H1 (cell line): ENCODE measurements around the gene PDE4B. TPM values are rescaled to one million over a fixed set of nuclear protein-coding genes. Genes with fewer than 3 reads are reported as not detected.

Experiments
- CTCF ChIA-PET: fragments of 300-600 bp; sonication (Branson Sonifier 250); formaldehyde crosslinking; loops from one replicate; lab custom pipeline; 2021; ENCODE audit not compliant: partially characterized antibody; lab: Charles Lee
- POLR2A ChIA-PET: fragments of 300-600 bp; sonication (Branson Sonifier 250); formaldehyde crosslinking; loops from one replicate; lab custom pipeline; 2021; ENCODE audit warnings: inconsistent platforms; ENCODE audit not compliant: partially characterized antibody; lab: Charles Lee
- DNase-seq, 2 experiments: peaks; one replicate each; pipeline versions ENCODE4 v3.0.0 to v3.0.0-alpha.2; 2010 to 2022; ENCODE audit warnings: low spot score in 2 of 2, low read depth in 1 of 2, mixed read lengths in 1 of 2
- FAIRE-seq: peaks from 2 replicates; lab custom pipeline; 2011; peaks lifted over from hg19 to GRCh38; lab: Jason Lieb, UNC
- H2AFZ ChIP-seq: 2 replicates; pipeline ENCODE4 v1.8.1; 2012; ENCODE audit warnings: low read length, inconsistent platforms
- H2AK5ac ChIP-seq: 2 replicates; pipeline ENCODE4 v1.6.1; 2013; ENCODE audit warnings: low read depth, low read length
- H2BK120ac ChIP-seq: replicated peaks from 2 replicates; pipeline ENCODE3; 2013; ENCODE audit warnings: low read depth, low read length, inconsistent platforms
- H2BK12ac ChIP-seq: 2 replicates; pipeline ENCODE4 v1.6.1; 2013; ENCODE audit warnings: low read depth, low read length
- H2BK15ac ChIP-seq: 2 replicates; pipeline ENCODE4 v1.6.1; 2013; ENCODE audit warnings: low read length
- H2BK20ac ChIP-seq: 2 replicates; pipeline ENCODE4 v1.6.1; 2013; ENCODE audit warnings: low read length
- H2BK5ac ChIP-seq: 2 replicates; pipeline ENCODE4 v1.6.1; 2013; ENCODE audit warnings: low read depth, low read length
- H3K14ac ChIP-seq: 2 replicates; pipeline ENCODE4 v1.6.1; 2013; ENCODE audit warnings: inconsistent platforms; ENCODE audit not compliant: insufficient read length
- H3K18ac ChIP-seq: 2 replicates; pipeline ENCODE4 v1.6.1; 2013; ENCODE audit warnings: low read length; ENCODE audit errors: extremely low read depth
- H3K23ac ChIP-seq: 2 replicates; pipeline ENCODE4 v1.6.1; 2013; ENCODE audit warnings: inconsistent platforms; ENCODE audit not compliant: insufficient read length
- H3K23me2 ChIP-seq: 2 replicates; pipeline ENCODE4 v1.6.1; 2013; ENCODE audit warnings: low read depth, low read length
- H3K27ac ChIP-seq: 2 replicates; pipeline ENCODE4 v1.6.1; 2011; ENCODE audit warnings: low read depth, low read length, inconsistent platforms
- H3K27me3 ChIP-seq, 4 experiments: replicated peaks in 1 of 4; 1 replicate in 1 of 4; 2 replicates in 3 of 4; pipeline versions ENCODE4 v1.6.1 to v1.8.1; 2011 to 2013; ENCODE audit warnings: low read length in 3 of 4, mild to moderate bottlenecking in 3 of 4, inconsistent platforms in 2 of 4, mixed read lengths in 2 of 4, moderate library complexity in 1 of 4; ENCODE audit not compliant: control insufficient read depth in 3 of 4, insufficient read depth in 3 of 4; ENCODE audit errors: extremely low read depth in 1 of 4
- H3K36me3 ChIP-seq, 4 experiments: 2 replicates each; pipeline versions ENCODE4 v1.6.1 to v1.8.1; 2011 to 2013; ENCODE audit warnings: mild to moderate bottlenecking in 4 of 4, low read length in 3 of 4, moderate library complexity in 2 of 4, control low read depth in 1 of 4, inconsistent platforms in 1 of 4; ENCODE audit not compliant: insufficient read depth in 4 of 4, control insufficient read depth in 2 of 4
- H3K4ac ChIP-seq: replicated peaks from 2 replicates; pipeline ENCODE3; 2013; ENCODE audit warnings: low read length, low read depth, mixed read lengths, inconsistent platforms; ENCODE audit not compliant: insufficient read length
- H3K4me1 ChIP-seq, 4 experiments: replicated peaks in 1 of 4; 1 replicate in 1 of 4; 2 replicates in 3 of 4; pipeline versions ENCODE4 v1.6.1 to v1.8.1; 2011 to 2013; ENCODE audit warnings: low read length in 3 of 4, inconsistent platforms in 2 of 4, mixed read lengths in 1 of 4; ENCODE audit not compliant: insufficient read depth in 4 of 4, control insufficient read depth in 3 of 4
- H3K4me2 ChIP-seq, 2 experiments: 2 replicates each; pipeline versions ENCODE4 v1.6.1 to v1.8.1; 2011 to 2013; ENCODE audit warnings: low read depth in 2 of 2, low read length in 2 of 2, control low read depth in 1 of 2, inconsistent platforms in 1 of 2, mild to moderate bottlenecking in 1 of 2; ENCODE audit not compliant: insufficient read depth in 1 of 2
- H3K4me3 ChIP-seq, 4 experiments: fragments of 200-600, 300-600 bp in 1 of 4; sonication (generic), shearing (Covaris generic), sonication (Bioruptor Twin) in 1 of 4; 2 replicates each; pipeline versions ENCODE4 v1.5.1 to v1.8.1; 2011 to 2016; ENCODE audit warnings: low read length in 4 of 4, low read depth in 3 of 4, control low read depth in 2 of 4, inconsistent platforms in 2 of 4, mild to moderate bottlenecking in 2 of 4, mixed read lengths in 1 of 4, moderate library complexity in 1 of 4; ENCODE audit not compliant: insufficient read depth in 2 of 4; ENCODE audit errors: extremely low read depth in 1 of 4
- H3K56ac ChIP-seq: replicated peaks from 2 replicates; pipeline ENCODE3; 2013; ENCODE audit warnings: low read depth, mild to moderate bottlenecking, mixed read lengths, low read length, inconsistent platforms; ENCODE audit not compliant: insufficient read length
- H3K79me1 ChIP-seq: 2 replicates; pipeline ENCODE4 v1.6.1; 2013; ENCODE audit warnings: low read depth, low read length, control low read depth
- H3K79me2 ChIP-seq, 2 experiments: 2 replicates each; pipeline versions ENCODE4 v1.6.1 to v1.8.1; 2012 to 2013; ENCODE audit warnings: low read length in 2 of 2, mild to moderate bottlenecking in 2 of 2, inconsistent platforms in 1 of 2; ENCODE audit not compliant: insufficient read depth in 2 of 2, control insufficient read depth in 1 of 2
- H3K9ac ChIP-seq, 4 experiments: replicated peaks in 1 of 4; 1 replicate in 1 of 4; 2 replicates in 3 of 4; pipeline versions ENCODE4 v1.6.1 to v1.8.1; 2011 to 2013; ENCODE audit warnings: low read depth in 3 of 4, low read length in 3 of 4, control low read depth in 2 of 4, mild to moderate bottlenecking in 2 of 4, moderate library complexity in 2 of 4, inconsistent platforms in 1 of 4; ENCODE audit errors: extremely low read depth in 1 of 4
- H3K9me3 ChIP-seq, 2 experiments: 2 replicates each; pipeline versions ENCODE4 v1.6.1 to v1.8.1; 2012 to 2013; ENCODE audit warnings: mild to moderate bottlenecking in 2 of 2, moderate library complexity in 2 of 2, control low read depth in 1 of 2, inconsistent platforms in 1 of 2, low read depth in 1 of 2, low read length in 1 of 2, mixed read lengths in 1 of 2; ENCODE audit not compliant: insufficient read depth in 2 of 2
- H4K20me1 ChIP-seq, 2 experiments: replicated peaks in 1 of 2; 2 replicates each; pipeline versions ENCODE3 to v1.8.1; 2011 to 2013; ENCODE audit warnings: inconsistent platforms in 2 of 2, low read length in 2 of 2, mild to moderate bottlenecking in 1 of 2; ENCODE audit not compliant: insufficient read depth in 2 of 2, control insufficient read depth in 1 of 2
- H4K5ac ChIP-seq: 2 replicates; pipeline ENCODE4 v1.6.1; 2013; ENCODE audit warnings: low read length, low read depth, mixed read lengths, inconsistent platforms; ENCODE audit not compliant: insufficient read length
- H4K8ac ChIP-seq: 2 replicates; pipeline ENCODE4 v1.8.0; 2013; ENCODE audit warnings: mild to moderate bottlenecking, moderate library complexity, low read length, inconsistent platforms; ENCODE audit not compliant: insufficient read depth; ENCODE audit errors: extremely low read depth
- H4K91ac ChIP-seq: replicated peaks from 2 replicates; pipeline ENCODE3; 2013; ENCODE audit warnings: low read length, mixed read lengths, inconsistent platforms; ENCODE audit not compliant: insufficient read length
- CBX5 ChIP-seq: fragments of 300-800, 300-1000 bp; sonication (generic); IDR thresholded peaks from 2 replicates; pipeline ENCODE4 v1.7.1; 2016; ENCODE audit warnings: antibody characterized with exemption, low read length, low read depth
- CEBPB ChIP-seq: IDR thresholded peaks from 2 replicates; pipeline ENCODE4 v1.6.1; 2012; ENCODE audit warnings: low read depth, low read length
- CHD1 ChIP-seq: IDR thresholded peaks from 2 replicates; pipeline ENCODE4 v1.6.1; 2012; ENCODE audit warnings: low read depth, low read length, improper control_type of control experiment
- CREB1 ChIP-seq: IDR thresholded peaks from 2 replicates; pipeline ENCODE4 v1.6.1; 2012; ENCODE audit warnings: inconsistent platforms
- JUN ChIP-seq: IDR thresholded peaks from 2 replicates; pipeline ENCODE4 v1.6.1; 2011; ENCODE audit warnings: low read depth, mild to moderate bottlenecking, improper control_type of control experiment, low read length
- KDM1A ChIP-seq: fragments of 200-600, 300-600 bp; sonication (generic); IDR thresholded peaks from 2 replicates; pipeline ENCODE4 v1.7.1; 2016; ENCODE audit warnings: mild to moderate bottlenecking, low read length, borderline replicate concordance
- NANOG ChIP-seq: IDR thresholded peaks from 2 replicates; pipeline ENCODE4 v1.6.1; 2011; ENCODE audit warnings: low read length, low read depth, mild to moderate bottlenecking, inconsistent platforms; ENCODE audit not compliant: insufficient read depth, poor library complexity, severe bottlenecking
- PHF8 ChIP-seq: fragments of 200-600 bp; sonication (generic); conservative IDR thresholded peaks from 2 replicates; pipeline ENCODE4 v1.7.1; 2012; ENCODE audit warnings: low read depth, mild to moderate bottlenecking, inconsistent platforms, low read length, moderate library complexity
- RNF2 ChIP-seq: fragments of 200-900, 300-1000 bp; sonication (generic); IDR thresholded peaks from 2 replicates; pipeline ENCODE4 v1.7.1; 2016; ENCODE audit warnings: borderline replicate concordance, low read depth, mild to moderate bottlenecking, antibody characterized with exemption, low read length; ENCODE audit not compliant: poor library complexity, severe bottlenecking; ENCODE audit errors: missing control alignments
- SIX5 ChIP-seq: IDR thresholded peaks from 2 replicates; pipeline ENCODE4 v1.6.1; 2011; ENCODE audit warnings: mild to moderate bottlenecking, low read depth, low read length
- SP4 ChIP-seq: IDR thresholded peaks from 2 replicates; pipeline ENCODE4 v1.6.1; 2012; ENCODE audit warnings: low read length, inconsistent platforms
- TAF7 ChIP-seq: optimal IDR thresholded peaks from 2 replicates; pipeline ENCODE3; 2011; ENCODE audit warnings: low read depth, mild to moderate bottlenecking, inconsistent platforms, low read length, moderate library complexity, borderline replicate concordance
- TEAD4 ChIP-seq: IDR thresholded peaks from 2 replicates; pipeline ENCODE4 v1.6.1; 2012; ENCODE audit warnings: low read depth, low read length, inconsistent platforms, mixed read lengths
- WGBS, 2 experiments: shearing (Covaris generic) in 1 of 2; methylation state at CpG; one replicate each; pipeline versions ENCODE4 v1.1.6 to v1.1.7; 2013 to 2015; ENCODE audit warnings: low lambda C conversion rate in 2 of 2, mixed read lengths in 2 of 2, inconsistent platforms in 1 of 2, low coverage in 1 of 2, missing lambda C conversion rate in 1 of 2; ENCODE audit not compliant: insufficient replicate concordance in 2 of 2, insufficient coverage in 1 of 2, insufficient read length in 1 of 2; ENCODE audit errors: extremely low coverage in 1 of 2, missing lambda C conversion rate in 1 of 2; 5-methylcytosine and 5-hydroxymethylcytosine counted together
- polyA plus RNA-seq, 7 experiments: library from polyadenylated mRNA; depleted of rRNA in 3 of 7; stranded (reverse) in 5 of 7; unstranded in 2 of 7; fragments of >200 nt in 5 of 7; fragments of 200-250 nt in 2 of 7; gene quantifications; 1 replicate in 5 of 7; 2 replicates in 1 of 7; 4 replicates in 1 of 7; pipeline versions ENCODE4 v1.2.1 to v1.2.3, GENCODE V29; 2011 to 2013; ENCODE audit warnings: missing spikeins in 2 of 7, mixed read lengths in 2 of 7
- total RNA-seq: library from RNA; stranded (reverse); fragmentation: NEBNext Ultra II Directional; extraction: Animal tissue kit (Norgen Biotek cat#: 25700); gene quantifications from 2 replicates; pipeline ENCODE4 v1.2.1, GENCODE V29; 2021
- TF ChIP-seq, protein P1 (sequence below): IDR thresholded peaks from 2 replicates; pipeline ENCODE4 v1.6.1; 2012; ENCODE audit warnings: inconsistent platforms

The PDE4B gene
- total and polyA plus RNA-seq, 2 of the 8 experiments (the other 6 are each of a cell fraction or from before 2014, with no cell fraction given): 5.0 to 15.1 TPM

DNA sequence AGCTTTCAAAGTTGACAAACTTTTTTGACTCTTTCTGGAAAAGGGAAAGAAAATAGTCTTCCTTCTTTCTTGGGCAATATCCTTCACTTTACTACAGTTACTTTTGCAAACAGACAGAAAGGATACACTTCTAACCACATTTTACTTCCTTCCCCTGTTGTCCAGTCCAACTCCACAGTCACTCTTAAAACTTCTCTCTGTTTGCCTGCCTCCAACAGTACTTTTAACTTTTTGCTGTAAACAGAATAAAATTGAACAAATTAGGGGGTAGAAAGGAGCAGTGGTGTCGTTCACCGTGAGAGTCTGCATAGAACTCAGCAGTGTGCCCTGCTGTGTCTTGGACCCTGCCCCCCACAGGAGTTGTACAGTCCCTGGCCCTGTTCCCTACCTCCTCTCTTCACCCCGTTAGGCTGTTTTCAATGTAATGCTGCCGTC, 580.5 kb downstream of the PDE4B start:
- H4K8ac ChIP-seq: no peak overlapping the region
- H3K4ac ChIP-seq: no peak overlapping the region
- no peaks in the 10 kb centered on the region for H3K79me2 ChIP-seq
- no peak overlapping the region for H3K4me2 ChIP-seq
- FAIRE-seq (no peak), DNase-seq (no peak)
- ChIA-PET CTCF (interaction anchor here (1.5 to 1.7 kb wide), 2 partner anchors 8 to 12 kb away, joined by 3 to 4 read pairs; no protein-coding TSS in a partner anchor), POLR2A (interaction anchor here (0.7 kb wide), 1 partner anchor 13 kb away, joined by 3 read pairs; no protein-coding TSS in a partner anchor)
- no peak overlapping the region for H4K5ac ChIP-seq
- H3K56ac ChIP-seq: no peak overlapping the region
- no peak overlapping the region for H3K23ac ChIP-seq
- H2BK12ac ChIP-seq: no peak overlapping the region
- H2BK5ac ChIP-seq: no peak overlapping the region
- H3K9me3 ChIP-seq: no peaks in the 10 kb centered on the region
- H2BK15ac ChIP-seq: no peak overlapping the region
- H4K91ac ChIP-seq: no peak overlapping the region
- no peak overlapping the region for H3K9ac ChIP-seq
- H4K20me1 ChIP-seq: no peaks in the 10 kb centered on the region
- no peak overlapping the region for H2BK120ac ChIP-seq
- H3K27me3 ChIP-seq: no peaks in the 10 kb centered on the region
- no peak overlapping the region for H3K27ac ChIP-seq
- H3K4me3 ChIP-seq: no peak overlapping the region
- no peak overlapping the region for H2BK20ac ChIP-seq
- no peaks in the 10 kb centered on the region for H3K79me1 ChIP-seq
- no peak overlapping the region for H2AFZ ChIP-seq
- no peak overlapping the region for H3K18ac ChIP-seq
- no peaks in the 10 kb centered on the region for H3K23me2 ChIP-seq
- H3K36me3 ChIP-seq: peaks cover 0 to 43% (median 20%) of the 10 kb centered on the region in 4 experiments; a peak in 5 of 8 replicates
- no peaks in the 10 kb centered on the region for H3K4me1 ChIP-seq
- no peak overlapping the region for H3K14ac ChIP-seq
- no peak overlapping the region for H2AK5ac ChIP-seq
- WGBS, 2 experiments: 90% methylated on average over 4 of the region's 4 CpGs; no CpG with 5 or more reads in 1 of the 2 experiments
- TF ChIP-seq KDM1A (no peak), CREB1 (no peak), CBX5 (no peak), TEAD4 (no peak), NANOG (no peak), PHF8 (no peak), CEBPB (no peak), SP4 (no peak), SIX5 (no peak), RNF2 (no peak), CHD1 (no peak), TAF7 (no peak), JUN (no peak)
- TF ChIP-seq, protein P1, sequence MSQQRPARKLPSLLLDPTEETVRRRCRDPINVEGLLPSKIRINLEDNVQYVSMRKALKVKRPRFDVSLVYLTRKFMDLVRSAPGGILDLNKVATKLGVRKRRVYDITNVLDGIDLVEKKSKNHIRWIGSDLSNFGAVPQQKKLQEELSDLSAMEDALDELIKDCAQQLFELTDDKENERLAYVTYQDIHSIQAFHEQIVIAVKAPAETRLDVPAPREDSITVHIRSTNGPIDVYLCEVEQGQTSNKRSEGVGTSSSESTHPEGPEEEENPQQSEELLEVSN: no peak
